GM12892 (cell line): Measurements from ENCODE around the gene IL17RD.

Source experiments
- POLR2A ChIP-seq: IDR thresholded peaks from 2 replicates; pipeline ENCODE4 v1.6.1; 2011; ENCODE audit warnings: low read depth, low read length, control low read depth
- POLR2AphosphoS5 ChIP-seq: IDR thresholded peaks from 2 replicates; pipeline ENCODE4 v1.6.1; 2011; ENCODE audit warnings: low read depth, low read length, control low read depth

DNA sequence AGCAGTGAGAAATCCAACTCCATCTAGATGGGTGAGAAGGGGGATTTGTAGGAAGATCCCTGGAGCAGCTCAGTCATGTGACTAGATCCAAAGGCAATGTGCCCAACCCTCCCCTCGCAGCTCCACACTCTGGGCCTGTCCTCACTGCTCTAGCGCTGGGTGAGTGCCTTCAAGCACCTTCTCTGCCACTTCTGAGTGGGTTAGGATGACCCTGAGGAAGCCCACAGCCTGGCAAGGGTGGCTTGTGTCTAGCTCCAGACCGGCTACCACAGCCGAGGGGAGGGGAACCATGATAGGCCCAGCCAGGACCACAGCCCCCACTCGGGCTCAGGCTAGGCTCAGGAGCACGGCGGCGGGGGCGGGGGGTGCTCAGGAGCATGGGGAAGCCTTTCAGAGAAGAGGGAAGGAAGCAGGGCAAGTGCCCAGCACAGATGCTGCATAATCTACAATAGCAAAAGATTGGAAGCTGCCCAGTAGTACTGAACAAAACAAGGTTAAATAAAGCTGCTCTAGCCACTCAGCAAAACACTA lies 103.0 kb downstream of the IL17RD start:
- TF ChIP-seq POLR2A, result no peak
- TF ChIP-seq POLR2AphosphoS5, result no peak
